Hepatocyte (in vitro differentiated cells): ENCODE measurements around the gene CCDC187. TPM values are rescaled to one million over a fixed set of nuclear protein-coding genes. Genes with fewer than 3 reads are reported as not detected.

Experiments used
- DNase-seq: peaks from one replicate; pipeline ENCODE4 v3.0.0-alpha.2; 2016; ENCODE audit warnings: low spot score
- H2AFZ ChIP-seq: fragments of 200-600 bp; sonication (generic); 2 replicates; pipeline ENCODE4 v1.6.0; 2016; ENCODE audit warnings: antibody characterized with exemption, mild to moderate bottlenecking
- H3K27ac ChIP-seq: fragments of 200-600 bp; sonication (generic); 2 replicates; pipeline ENCODE4 v1.5.1; 2016; ENCODE audit warnings: mild to moderate bottlenecking
- H3K27me3 ChIP-seq: fragments of 200-600 bp; sonication (generic); 2 replicates; pipeline ENCODE4 v1.6.1; 2016
- H3K36me3 ChIP-seq: fragments of 200-600 bp; sonication (generic); replicated peaks from 2 replicates; pipeline ENCODE4 v1.5.1; 2016; ENCODE audit warnings: low read depth; ENCODE audit not compliant: insufficient read depth
- H3K4me1 ChIP-seq: fragments of 200-600 bp; sonication (generic); 2 replicates; pipeline ENCODE4 v1.5.1; 2016; ENCODE audit warnings: mild to moderate bottlenecking, moderate library complexity; ENCODE audit not compliant: insufficient read depth
- H3K4me2 ChIP-seq: fragments of 200-600 bp; sonication (generic); 2 replicates; pipeline ENCODE4 v1.6.0; 2016
- H3K4me3 ChIP-seq: fragments of 200-600 bp; sonication (generic); 2 replicates; pipeline ENCODE4 v1.5.1; 2016; ENCODE audit warnings: mild to moderate bottlenecking
- H3K79me2 ChIP-seq: fragments of 200-600 bp; sonication (generic); 2 replicates; pipeline ENCODE4 v1.6.0; 2017; ENCODE audit warnings: mild to moderate bottlenecking
- H3K9me2 ChIP-seq: fragments of 200-600 bp; sonication (generic); replicated peaks from 2 replicates; pipeline ENCODE4 v1.6.0; 2017; ENCODE audit warnings: mild to moderate bottlenecking; ENCODE audit not compliant: insufficient read depth
- H3K9me3 ChIP-seq: fragments of 200-600 bp; sonication (generic); 2 replicates; pipeline ENCODE4 v1.5.1; 2016; ENCODE audit warnings: low read depth, mild to moderate bottlenecking
- H4K20me1 ChIP-seq: fragments of 200-600 bp; sonication (generic); 2 replicates; pipeline ENCODE4 v1.6.0; 2016; ENCODE audit warnings: mild to moderate bottlenecking; ENCODE audit not compliant: insufficient read depth, poor library complexity, severe bottlenecking
- EZH2 ChIP-seq: fragments of 200-600 bp; sonication (generic); IDR thresholded peaks from 2 replicates; pipeline ENCODE4 v1.6.1; 2016; ENCODE audit warnings: antibody characterized with exemption, mild to moderate bottlenecking, borderline replicate concordance
- EZH2phosphoT487 ChIP-seq: fragments of 200-600 bp; sonication (generic); IDR thresholded peaks from one replicate; pipeline ENCODE4 v1.6.1; 2018; ENCODE audit warnings: antibody characterized with exemption, mild to moderate bottlenecking, low read depth, moderate library complexity; ENCODE audit not compliant: unreplicated experiment, severe bottlenecking
- WGBS: methylation state at CpG from one replicate; pipeline ENCODE4 v1.1.6; 2016; ENCODE audit warnings: low lambda C conversion rate; ENCODE audit errors: missing lambda C conversion rate; 5-methylcytosine and 5-hydroxymethylcytosine counted together
- polyA plus RNA-seq: library from polyadenylated mRNA; unstranded; fragments of >200 nt; fragmentation: Nextera tagmentation; extraction: Ambion mirVana; gene quantifications from 2 replicates; pipeline ENCODE4 v1.2.1, GENCODE V29; 2016
- total RNA-seq: library from RNA; depleted of rRNA; stranded (reverse); fragments of >200 nt; gene quantifications from 2 replicates; pipeline ENCODE4 v1.2.3, GENCODE V29; 2014
- TF ChIP-seq, protein P1 (sequence below): fragments of 200-600 bp; sonication (generic); IDR thresholded peaks from 2 replicates; pipeline ENCODE4 v1.5.1; 2016; ENCODE audit warnings: antibody characterized with exemption, mild to moderate bottlenecking; ENCODE audit not compliant: poor library complexity

Gene CCDC187
- total and polyA plus RNA-seq, 2 experiments from 2014 or later, result 0.60 to 0.75 TPM

DNA sequence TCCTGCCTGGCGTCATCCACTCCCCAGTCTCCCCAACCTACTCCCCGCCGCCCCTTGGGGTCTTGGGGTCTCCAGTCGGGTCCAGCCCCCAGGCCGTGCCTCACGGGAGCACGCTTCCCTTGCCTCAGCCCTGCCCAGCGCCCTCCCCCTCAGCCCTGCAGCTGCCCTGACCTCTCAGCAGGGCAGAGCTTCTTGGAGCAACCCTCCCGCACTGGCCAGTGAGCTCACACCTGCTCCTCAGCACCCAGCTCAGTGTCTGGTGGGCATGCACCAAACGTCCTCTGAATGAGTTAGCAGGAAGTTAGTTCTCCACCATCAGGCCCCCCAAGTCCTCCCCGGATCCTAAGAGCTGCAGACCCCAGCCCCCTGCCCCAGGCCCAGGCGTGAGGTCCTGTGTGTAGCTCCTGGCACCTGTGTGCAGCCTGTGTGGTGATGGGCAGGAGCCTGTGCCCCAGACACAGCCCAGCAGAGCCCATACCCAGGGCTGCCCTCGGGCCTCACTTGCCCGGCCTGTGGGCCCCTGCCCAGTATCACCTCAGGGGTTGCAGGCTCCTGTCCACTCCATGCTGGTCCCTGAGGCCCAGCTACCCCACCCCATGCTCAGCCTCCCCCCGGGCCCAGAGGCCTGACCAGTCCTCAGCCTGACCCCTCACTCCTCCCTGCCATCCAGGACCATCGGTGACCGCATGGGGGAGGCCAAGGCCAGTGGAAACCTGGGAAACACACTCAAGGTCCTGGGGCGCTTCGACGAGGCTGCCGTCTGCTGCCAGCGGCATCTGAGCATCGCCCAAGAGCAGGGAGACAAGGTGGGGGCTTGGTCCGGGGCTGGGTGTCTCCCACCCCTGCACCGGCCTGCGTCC lies 31.6 kb upstream of the CCDC187 start:
- no peaks in the 10 kb centered on the region for H3K36me3 ChIP-seq
- no peaks in the 10 kb centered on the region for H3K4me1 ChIP-seq
- no peak overlapping the region for H3K4me2 ChIP-seq
- DNase-seq, result no peak
- TF ChIP-seq EZH2 (no peak), EZH2phosphoT487 (no peak)
- TF ChIP-seq, protein P1, sequence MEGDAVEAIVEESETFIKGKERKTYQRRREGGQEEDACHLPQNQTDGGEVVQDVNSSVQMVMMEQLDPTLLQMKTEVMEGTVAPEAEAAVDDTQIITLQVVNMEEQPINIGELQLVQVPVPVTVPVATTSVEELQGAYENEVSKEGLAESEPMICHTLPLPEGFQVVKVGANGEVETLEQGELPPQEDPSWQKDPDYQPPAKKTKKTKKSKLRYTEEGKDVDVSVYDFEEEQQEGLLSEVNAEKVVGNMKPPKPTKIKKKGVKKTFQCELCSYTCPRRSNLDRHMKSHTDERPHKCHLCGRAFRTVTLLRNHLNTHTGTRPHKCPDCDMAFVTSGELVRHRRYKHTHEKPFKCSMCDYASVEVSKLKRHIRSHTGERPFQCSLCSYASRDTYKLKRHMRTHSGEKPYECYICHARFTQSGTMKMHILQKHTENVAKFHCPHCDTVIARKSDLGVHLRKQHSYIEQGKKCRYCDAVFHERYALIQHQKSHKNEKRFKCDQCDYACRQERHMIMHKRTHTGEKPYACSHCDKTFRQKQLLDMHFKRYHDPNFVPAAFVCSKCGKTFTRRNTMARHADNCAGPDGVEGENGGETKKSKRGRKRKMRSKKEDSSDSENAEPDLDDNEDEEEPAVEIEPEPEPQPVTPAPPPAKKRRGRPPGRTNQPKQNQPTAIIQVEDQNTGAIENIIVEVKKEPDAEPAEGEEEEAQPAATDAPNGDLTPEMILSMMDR, result no peak
- no peak overlapping the region for H3K27ac ChIP-seq
- no peak overlapping the region for H3K4me3 ChIP-seq
- no peaks in the 10 kb centered on the region for H3K9me3 ChIP-seq
- no peaks in the 10 kb centered on the region for H3K27me3 ChIP-seq
- H2AFZ ChIP-seq, result no peak overlapping the region
- H4K20me1 ChIP-seq, result peaks cover 18% of the 10 kb centered on the region
- no peaks in the 10 kb centered on the region for H3K9me2 ChIP-seq
- 95% methylated on average over 18 of the region's 26 CpGs for WGBS
- H3K79me2 ChIP-seq, result peaks cover 25% of the 10 kb centered on the region

DNA sequence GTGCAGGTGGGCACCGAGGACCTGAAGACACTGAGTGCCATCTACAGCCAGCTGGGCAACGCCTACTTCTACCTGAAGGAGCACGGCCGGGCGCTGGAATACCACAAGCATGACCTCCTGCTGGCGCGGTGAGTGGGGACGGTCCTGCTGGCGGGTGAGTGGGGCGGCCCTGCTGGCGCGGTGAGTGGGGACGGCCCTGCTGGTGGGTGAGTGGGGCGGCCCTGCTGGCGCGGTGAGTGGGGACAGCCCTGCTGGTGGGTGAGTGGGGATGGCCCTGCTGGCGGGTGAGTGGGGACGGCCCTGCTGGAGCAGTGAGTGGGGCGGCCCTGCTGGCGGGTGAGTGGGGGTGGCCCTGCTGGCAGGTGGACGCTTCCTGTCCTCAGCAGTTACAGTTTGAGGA lies 30.6 kb upstream of the CCDC187 start:
- H2AFZ ChIP-seq, result no peak overlapping the region
- peaks cover 24% of the 10 kb centered on the region for H4K20me1 ChIP-seq
- WGBS, result 95% methylated on average over 16 of the region's 21 CpGs
- H3K4me1 ChIP-seq, result no peaks in the 10 kb centered on the region
- TF ChIP-seq, protein P1, result no peak
- TF ChIP-seq EZH2 (no peak), EZH2phosphoT487 (no peak)
- H3K9me2 ChIP-seq, result no peaks in the 10 kb centered on the region
- no peaks in the 10 kb centered on the region for H3K9me3 ChIP-seq
- no peak overlapping the region for H3K4me2 ChIP-seq
- no peaks in the 10 kb centered on the region for H3K36me3 ChIP-seq
- no peak overlapping the region for H3K27ac ChIP-seq
- no peaks in the 10 kb centered on the region for H3K27me3 ChIP-seq
- DNase-seq, result no peak
- no peak overlapping the region for H3K4me3 ChIP-seq
- H3K79me2 ChIP-seq, result peaks cover 35% of the 10 kb centered on the region

DNA sequence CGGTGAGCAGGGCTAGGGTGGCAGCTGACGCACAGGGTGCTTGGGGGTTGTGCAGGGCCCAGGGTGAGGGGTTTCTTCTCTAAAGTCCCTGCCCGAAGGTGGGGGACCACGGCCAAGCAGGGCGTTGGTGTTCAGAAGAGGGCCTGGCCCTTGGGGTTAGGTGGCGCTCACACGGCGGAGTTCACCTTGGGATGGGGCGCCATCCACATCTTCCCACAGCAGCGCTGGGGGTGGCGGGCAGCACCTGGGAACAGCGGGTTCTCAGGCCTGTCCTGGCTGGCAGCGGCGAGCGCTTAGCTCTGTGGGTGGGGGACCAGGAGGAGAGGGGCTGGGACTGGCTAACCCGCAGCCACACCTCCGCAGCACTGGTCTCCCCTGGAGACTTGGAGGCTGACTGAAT lies 29.6 kb upstream of the CCDC187 start:
- H3K27ac ChIP-seq, result no peak overlapping the region
- H2AFZ ChIP-seq, result no peak overlapping the region
- DNase-seq, result no peak
- no peak overlapping the region for H3K4me3 ChIP-seq
- no peaks in the 10 kb centered on the region for H3K27me3 ChIP-seq
- H4K20me1 ChIP-seq, result peaks cover 34% of the 10 kb centered on the region
- no peaks in the 10 kb centered on the region for H3K36me3 ChIP-seq
- H3K4me2 ChIP-seq, result no peak overlapping the region
- peaks cover 46% of the 10 kb centered on the region for H3K79me2 ChIP-seq
- no peaks in the 10 kb centered on the region for H3K9me2 ChIP-seq
- H3K4me1 ChIP-seq, result peaks cover 10% of the 10 kb centered on the region
- H3K9me3 ChIP-seq, result no peaks in the 10 kb centered on the region
- WGBS, result 95% methylated on average over 13 of the region's 17 CpGs
- TF ChIP-seq EZH2phosphoT487 (no peak), EZH2 (no peak)
- TF ChIP-seq, protein P1, result no peak
